K562 (cell line): ENCODE measurements around the gene SPATA45. TPM values are rescaled to one million over a fixed set of nuclear protein-coding genes. Genes with fewer than 3 reads are reported as not detected.

Experiments used
- CEBPZ ChIP-seq: fragments of 150-350 bp; IDR thresholded peaks from 2 replicates; pipeline ENCODE4 v1.6.1; 2014; ENCODE audit warnings: low read depth, mild to moderate bottlenecking, low read length, borderline replicate concordance
- CUX1 ChIP-seq: fragments of 200-800 bp; sonication (Bioruptor generic); IDR thresholded peaks from 2 replicates; pipeline ENCODE4 v1.6.1; 2016; ENCODE audit warnings: missing genetic modification characterization, missing compliant biosample characterization
- FOXP1 ChIP-seq: sonication (generic); formaldehyde crosslinking; IDR thresholded peaks from 2 replicates; pipeline ENCODE4 v1.8.0; 2022; ENCODE audit warnings: mild to moderate bottlenecking, missing genetic modification reagents
- FOXP4 ChIP-seq: sonication (generic); formaldehyde crosslinking; IDR thresholded peaks from 2 replicates; pipeline ENCODE4 v1.8.0; 2022; ENCODE audit warnings: mild to moderate bottlenecking, missing genetic modification reagents, borderline replicate concordance
- KHSRP ChIP-seq: fragments of 450-650 bp; IDR thresholded peaks from 2 replicates; pipeline ENCODE4 v1.6.1; 2017
- MTA1 ChIP-seq: fragments of 450-650 bp; IDR thresholded peaks from 2 replicates; pipeline ENCODE4 v1.6.1; 2017; ENCODE audit warnings: borderline replicate concordance
- NCOR1 ChIP-seq: fragments of 450-650 bp; IDR thresholded peaks from 2 replicates; pipeline ENCODE4 v1.6.1; 2016; ENCODE audit warnings: mild to moderate bottlenecking, moderate library complexity
- NFATC3 ChIP-seq: fragments of 450-650 bp; IDR thresholded peaks from 2 replicates; pipeline ENCODE4 v1.6.1; 2017; ENCODE audit warnings: mild to moderate bottlenecking
- NR0B1 ChIP-seq: fragments of 450-650 bp; IDR thresholded peaks from one replicate; pipeline ENCODE4 v1.6.1; 2018; ENCODE audit warnings: mild to moderate bottlenecking, moderate library complexity; ENCODE audit not compliant: partially characterized antibody
- POLR2B ChIP-seq: fragments of 450-650 bp; IDR thresholded peaks from 2 replicates; pipeline ENCODE4 v1.6.1; 2018; ENCODE audit warnings: low read depth; ENCODE audit not compliant: partially characterized antibody
- SMAD3 ChIP-seq: fragments of 450-650 bp; formaldehyde crosslinking; conservative IDR thresholded peaks from 2 replicates; pipeline ENCODE4 v1.4.0; 2020; ENCODE audit warnings: mild to moderate bottlenecking
- U2AF2 ChIP-seq: fragments of 200-400 bp; formaldehyde crosslinking; optimal IDR thresholded peaks from 2 replicates; pipeline ENCODE3; 2017; ENCODE audit warnings: low read depth, mild to moderate bottlenecking, low read length
- ZNF121 ChIP-seq: sonication (generic); formaldehyde crosslinking; conservative IDR thresholded peaks from 2 replicates; pipeline ENCODE4 v1.8.0; 2022; ENCODE audit warnings: missing genetic modification reagents
- ZNF316 ChIP-seq: fragments of 450-650 bp; IDR thresholded peaks from 2 replicates; pipeline ENCODE4 v1.6.1; 2016
- polyA plus RNA-seq, 8 experiments: library from polyadenylated mRNA; depleted of rRNA in 4 of 8; stranded (reverse) in 5 of 8; unstranded in 3 of 8; fragments of >200 nt; fragmentation: Nextera tagmentation in 2 of 8; fragmentation: Illumina TruSeq in 1 of 8; extraction: Ambion mirVana in 2 of 8; extraction: Trizol in 1 of 8; gene quantifications; 2 replicates each; pipeline versions ENCODE4 v1.2.1 to v1.2.3, GENCODE V29; 2011 to 2014; ENCODE audit warnings: inconsistent platforms in 1 of 8, missing spikeins in 1 of 8
- total RNA-seq, 7 experiments: library from RNA; depleted of rRNA in 6 of 7; stranded (reverse); fragments of >200 nt in 6 of 7; fragmentation: Illumina TruSeq in 2 of 7; extraction: Trizol in 2 of 7; gene quantifications; 2 replicates each; pipeline versions ENCODE4 v1.2.1 to v1.2.3, GENCODE V29; 2011 to 2021; ENCODE audit warnings: low replicate concordance in 1 of 7

SPATA45 gene
- total and polyA plus RNA-seq, 9 of the 15 experiments (the other 6 are each of a cell fraction or from before 2014, with no cell fraction given): 0.18 TPM; not detected in 8

- TF ChIP-seq NR0B1 (no peak), NCOR1 (peak; percentile 54; the same call in 1 of the 2 replicates), POLR2B (peak; percentile 95), MTA1 (0 out of 2 replicates have a peak, but pooled peaks have one; percentile 58), FOXP4 (peak; percentile 69; the same call in 1 of the 2 replicates), ZNF121 (CRISPR knock-in tag) (no peak), U2AF2 (no peak), KHSRP (no peak), CUX1 (CRISPR knock-in tag) (no peak), CEBPZ (no peak), SMAD3 (CRISPR knock-in tag) (peak; percentile 48), ZNF316 (no peak), FOXP1 (CRISPR knock-in tag) (peak; percentile 93), NFATC3 (peak; percentile 69; the same call in 1 of the 2 replicates)
Measured at GRCh38 chr1:212791676-212792395, 55.6 kb downstream of the SPATA45 start, which contains the start of the genes NSL1 and TATDN3 (continued).
